ENCODE results near the gene ASF1A. TPM values are rescaled to one million over a fixed set of nuclear protein-coding genes. Genes with fewer than 3 reads are reported as not detected.

ASF1A gene
- total and polyA plus RNA-seq, 10 of the 15 experiments (the other 5 are each of a cell fraction or from before 2014, with no cell fraction given), result 23.7 to 103 (median 31.5) TPM

DNA sequence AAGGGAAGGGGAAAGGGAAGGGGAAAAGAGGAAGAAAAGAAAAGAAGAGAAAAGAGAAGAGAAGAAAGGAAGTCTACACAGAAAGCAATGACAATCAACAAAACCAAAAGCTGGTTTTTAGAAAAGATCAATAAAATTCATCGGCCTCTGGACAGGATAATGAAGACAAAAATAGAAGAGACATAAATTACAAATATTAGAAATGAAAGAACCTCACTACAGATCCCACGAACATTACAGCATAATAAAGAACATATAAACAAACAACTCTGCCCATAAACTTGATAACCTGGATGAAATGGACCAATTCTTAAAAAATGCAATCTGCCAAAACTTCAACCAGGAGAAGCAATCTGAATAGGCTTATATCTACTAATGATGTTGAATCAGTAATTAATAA, 20.7 kb upstream of the ASF1A start (continued):
- TF ChIP-seq, protein P1, sequence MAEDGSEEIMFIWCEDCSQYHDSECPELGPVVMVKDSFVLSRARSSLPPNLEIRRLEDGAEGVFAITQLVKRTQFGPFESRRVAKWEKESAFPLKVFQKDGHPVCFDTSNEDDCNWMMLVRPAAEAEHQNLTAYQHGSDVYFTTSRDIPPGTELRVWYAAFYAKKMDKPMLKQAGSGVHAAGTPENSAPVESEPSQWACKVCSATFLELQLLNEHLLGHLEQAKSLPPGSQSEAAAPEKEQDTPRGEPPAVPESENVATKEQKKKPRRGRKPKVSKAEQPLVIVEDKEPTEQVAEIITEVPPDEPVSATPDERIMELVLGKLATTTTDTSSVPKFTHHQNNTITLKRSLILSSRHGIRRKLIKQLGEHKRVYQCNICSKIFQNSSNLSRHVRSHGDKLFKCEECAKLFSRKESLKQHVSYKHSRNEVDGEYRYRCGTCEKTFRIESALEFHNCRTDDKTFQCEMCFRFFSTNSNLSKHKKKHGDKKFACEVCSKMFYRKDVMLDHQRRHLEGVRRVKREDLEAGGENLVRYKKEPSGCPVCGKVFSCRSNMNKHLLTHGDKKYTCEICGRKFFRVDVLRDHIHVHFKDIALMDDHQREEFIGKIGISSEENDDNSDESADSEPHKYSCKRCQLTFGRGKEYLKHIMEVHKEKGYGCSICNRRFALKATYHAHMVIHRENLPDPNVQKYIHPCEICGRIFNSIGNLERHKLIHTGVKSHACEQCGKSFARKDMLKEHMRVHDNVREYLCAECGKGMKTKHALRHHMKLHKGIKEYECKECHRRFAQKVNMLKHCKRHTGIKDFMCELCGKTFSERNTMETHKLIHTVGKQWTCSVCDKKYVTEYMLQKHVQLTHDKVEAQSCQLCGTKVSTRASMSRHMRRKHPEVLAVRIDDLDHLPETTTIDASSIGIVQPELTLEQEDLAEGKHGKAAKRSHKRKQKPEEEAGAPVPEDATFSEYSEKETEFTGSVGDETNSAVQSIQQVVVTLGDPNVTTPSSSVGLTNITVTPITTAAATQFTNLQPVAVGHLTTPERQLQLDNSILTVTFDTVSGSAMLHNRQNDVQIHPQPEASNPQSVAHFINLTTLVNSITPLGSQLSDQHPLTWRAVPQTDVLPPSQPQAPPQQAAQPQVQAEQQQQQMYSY (CRISPR knock-in tag; IDR thresholded peaks at IDR 0.05), result no peak
- TF ChIP-seq IKZF1 (conservative IDR thresholded peaks at IDR 0.05) (no peak), ETV6 (conservative IDR thresholded peaks at IDR 0.05 in 1 of 2, IDR thresholded peaks at IDR 0.05 in 1 of 2; ENCODE audit: borderline replicate concordance in 1 of 2, low read depth in 1 of 2) (no peak), SP1 (IDR thresholded peaks at IDR 0.05; ENCODE audit: low read depth, low read length) (no peak), SUPT20H (IDR thresholded peaks at IDR 0.05; ENCODE audit: borderline replicate concordance, control insufficient read depth, low read depth, low read length) (no peak), CBFB (IDR thresholded peaks at IDR 0.05; ENCODE audit: low read depth) (no peak), NFXL1 (IDR thresholded peaks at IDR 0.05; ENCODE audit: borderline replicate concordance) (no peak), MXI1 (IDR thresholded peaks at IDR 0.05; ENCODE audit: low read depth, low read length) (no peak), RAD51 (IDR thresholded peaks at IDR 0.05) (no peak), GABPA (IDR thresholded peaks at IDR 0.05; ENCODE audit: low read depth) (no peak)
- TF ChIP-seq, protein P2, sequence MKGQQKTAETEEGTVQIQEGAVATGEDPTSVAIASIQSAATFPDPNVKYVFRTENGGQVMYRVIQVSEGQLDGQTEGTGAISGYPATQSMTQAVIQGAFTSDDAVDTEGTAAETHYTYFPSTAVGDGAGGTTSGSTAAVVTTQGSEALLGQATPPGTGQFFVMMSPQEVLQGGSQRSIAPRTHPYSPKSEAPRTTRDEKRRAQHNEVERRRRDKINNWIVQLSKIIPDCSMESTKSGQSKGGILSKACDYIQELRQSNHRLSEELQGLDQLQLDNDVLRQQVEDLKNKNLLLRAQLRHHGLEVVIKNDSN (IDR thresholded peaks at IDR 0.05; ENCODE audit: borderline replicate concordance, extremely low read length, insufficient read depth, low read depth, low read length), result no peak
- TF ChIP-seq, protein P3, sequence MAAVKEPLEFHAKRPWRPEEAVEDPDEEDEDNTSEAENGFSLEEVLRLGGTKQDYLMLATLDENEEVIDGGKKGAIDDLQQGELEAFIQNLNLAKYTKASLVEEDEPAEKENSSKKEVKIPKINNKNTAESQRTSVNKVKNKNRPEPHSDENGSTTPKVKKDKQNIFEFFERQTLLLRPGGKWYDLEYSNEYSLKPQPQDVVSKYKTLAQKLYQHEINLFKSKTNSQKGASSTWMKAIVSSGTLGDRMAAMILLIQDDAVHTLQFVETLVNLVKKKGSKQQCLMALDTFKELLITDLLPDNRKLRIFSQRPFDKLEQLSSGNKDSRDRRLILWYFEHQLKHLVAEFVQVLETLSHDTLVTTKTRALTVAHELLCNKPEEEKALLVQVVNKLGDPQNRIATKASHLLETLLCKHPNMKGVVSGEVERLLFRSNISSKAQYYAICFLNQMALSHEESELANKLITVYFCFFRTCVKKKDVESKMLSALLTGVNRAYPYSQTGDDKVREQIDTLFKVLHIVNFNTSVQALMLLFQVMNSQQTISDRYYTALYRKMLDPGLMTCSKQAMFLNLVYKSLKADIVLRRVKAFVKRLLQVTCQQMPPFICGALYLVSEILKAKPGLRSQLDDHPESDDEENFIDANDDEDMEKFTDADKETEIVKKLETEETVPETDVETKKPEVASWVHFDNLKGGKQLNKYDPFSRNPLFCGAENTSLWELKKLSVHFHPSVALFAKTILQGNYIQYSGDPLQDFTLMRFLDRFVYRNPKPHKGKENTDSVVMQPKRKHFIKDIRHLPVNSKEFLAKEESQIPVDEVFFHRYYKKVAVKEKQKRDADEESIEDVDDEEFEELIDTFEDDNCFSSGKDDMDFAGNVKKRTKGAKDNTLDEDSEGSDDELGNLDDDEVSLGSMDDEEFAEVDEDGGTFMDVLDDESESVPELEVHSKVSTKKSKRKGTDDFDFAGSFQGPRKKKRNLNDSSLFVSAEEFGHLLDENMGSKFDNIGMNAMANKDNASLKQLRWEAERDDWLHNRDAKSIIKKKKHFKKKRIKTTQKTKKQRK (IDR thresholded peaks at IDR 0.05; ENCODE audit: low read depth, low read length), result no peak
- TF ChIP-seq, protein P4, sequence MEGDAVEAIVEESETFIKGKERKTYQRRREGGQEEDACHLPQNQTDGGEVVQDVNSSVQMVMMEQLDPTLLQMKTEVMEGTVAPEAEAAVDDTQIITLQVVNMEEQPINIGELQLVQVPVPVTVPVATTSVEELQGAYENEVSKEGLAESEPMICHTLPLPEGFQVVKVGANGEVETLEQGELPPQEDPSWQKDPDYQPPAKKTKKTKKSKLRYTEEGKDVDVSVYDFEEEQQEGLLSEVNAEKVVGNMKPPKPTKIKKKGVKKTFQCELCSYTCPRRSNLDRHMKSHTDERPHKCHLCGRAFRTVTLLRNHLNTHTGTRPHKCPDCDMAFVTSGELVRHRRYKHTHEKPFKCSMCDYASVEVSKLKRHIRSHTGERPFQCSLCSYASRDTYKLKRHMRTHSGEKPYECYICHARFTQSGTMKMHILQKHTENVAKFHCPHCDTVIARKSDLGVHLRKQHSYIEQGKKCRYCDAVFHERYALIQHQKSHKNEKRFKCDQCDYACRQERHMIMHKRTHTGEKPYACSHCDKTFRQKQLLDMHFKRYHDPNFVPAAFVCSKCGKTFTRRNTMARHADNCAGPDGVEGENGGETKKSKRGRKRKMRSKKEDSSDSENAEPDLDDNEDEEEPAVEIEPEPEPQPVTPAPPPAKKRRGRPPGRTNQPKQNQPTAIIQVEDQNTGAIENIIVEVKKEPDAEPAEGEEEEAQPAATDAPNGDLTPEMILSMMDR (IDR thresholded peaks at IDR 0.05 in 2 of 3, conservative IDR thresholded peaks at IDR 0.05 in 1 of 3; ENCODE audit: control insufficient read depth in 2 of 3, extremely low read depth in 1 of 3, insufficient read depth in 1 of 3, low read depth in 3 of 3, low read length in 3 of 3), result no peak

Measured in GM12878 (cell line).